ENCODE data around the gene NUP88.

Gene NUP88

DNA sequence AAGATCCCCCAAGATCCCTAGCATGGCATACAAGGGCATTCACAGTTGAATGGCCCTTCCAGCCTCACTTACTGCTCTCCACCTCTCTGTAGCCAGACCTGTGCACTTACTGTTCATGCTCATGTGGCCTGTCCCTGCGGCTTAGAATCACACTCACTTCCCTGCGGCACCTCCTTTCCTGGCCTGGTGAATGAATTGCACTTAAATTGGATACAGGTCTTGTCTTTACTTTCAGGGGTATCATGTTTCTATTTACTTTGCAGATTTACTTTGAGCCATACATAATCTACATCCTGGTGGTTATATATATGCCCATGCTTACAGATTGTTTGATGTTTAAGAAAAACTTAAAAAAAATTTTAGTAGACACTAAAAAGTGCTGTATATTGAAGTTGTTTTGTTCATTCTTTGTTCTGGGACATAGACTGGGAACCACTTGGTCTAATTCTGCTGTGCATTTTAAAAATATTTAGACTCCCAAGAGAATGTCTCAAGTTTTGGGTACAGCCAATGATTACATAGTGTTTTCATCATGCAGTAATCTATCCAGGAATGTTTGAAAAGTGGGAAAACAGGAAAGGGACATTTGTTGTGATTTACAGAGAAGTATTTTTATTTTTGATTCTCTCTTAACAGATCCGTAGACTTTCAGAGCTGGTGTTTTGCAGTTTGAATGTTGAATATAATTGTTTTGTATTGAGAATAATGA lies 63.9 kb downstream of the NUP88 start:
- no peak for DNase-seq (ENCODE audit: low read depth in 3 of 3)

DNA sequence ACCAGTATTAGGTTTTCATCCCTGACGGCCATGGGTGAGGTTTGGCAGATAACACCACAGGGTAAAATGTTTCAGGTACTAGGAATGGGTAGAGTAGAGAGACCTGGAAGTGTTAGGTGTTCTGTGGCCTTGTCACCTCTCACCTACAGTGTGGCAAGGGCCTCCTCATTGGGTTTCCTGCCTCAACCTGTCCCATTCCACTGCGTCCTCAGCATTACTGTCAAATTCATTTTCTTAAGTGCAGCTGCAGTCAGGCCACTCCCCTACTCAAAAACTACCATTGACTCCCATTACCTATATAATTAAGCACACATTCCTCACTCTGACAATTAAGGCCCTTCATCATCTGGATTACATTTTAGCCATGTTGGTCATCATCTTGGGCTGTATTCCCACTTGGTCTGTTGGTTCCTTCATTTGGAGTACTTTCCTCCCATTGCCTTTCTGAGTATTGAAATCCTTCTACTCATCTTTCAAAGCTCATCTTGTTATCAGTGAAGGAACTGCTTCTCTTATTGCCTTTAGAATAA lies 64.5 kb downstream of the NUP88 start:
- DNase-seq (ENCODE audit: low read depth in 3 of 3): no peak

DNA sequence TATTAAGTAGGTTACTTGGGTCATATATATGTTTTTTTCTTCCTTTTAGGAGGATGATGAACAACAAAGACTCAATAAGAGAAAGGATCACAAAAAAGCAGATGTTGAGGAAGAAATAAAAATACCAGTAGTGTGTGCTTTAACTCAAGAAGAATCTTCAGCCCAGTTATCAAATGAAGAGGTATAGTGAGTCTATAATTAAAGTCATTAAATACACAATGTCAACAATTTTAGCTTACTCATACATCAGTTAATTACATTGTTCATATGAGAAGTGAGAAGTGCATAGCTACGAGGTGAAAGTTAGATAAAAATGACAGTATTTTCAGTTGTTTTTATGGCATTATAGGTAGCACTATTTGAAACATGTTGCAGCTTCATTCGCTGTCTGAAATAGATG lies 65.2 kb downstream of the NUP88 start:
- DNase-seq (ENCODE audit: low read depth in 3 of 3): no peak

DNA sequence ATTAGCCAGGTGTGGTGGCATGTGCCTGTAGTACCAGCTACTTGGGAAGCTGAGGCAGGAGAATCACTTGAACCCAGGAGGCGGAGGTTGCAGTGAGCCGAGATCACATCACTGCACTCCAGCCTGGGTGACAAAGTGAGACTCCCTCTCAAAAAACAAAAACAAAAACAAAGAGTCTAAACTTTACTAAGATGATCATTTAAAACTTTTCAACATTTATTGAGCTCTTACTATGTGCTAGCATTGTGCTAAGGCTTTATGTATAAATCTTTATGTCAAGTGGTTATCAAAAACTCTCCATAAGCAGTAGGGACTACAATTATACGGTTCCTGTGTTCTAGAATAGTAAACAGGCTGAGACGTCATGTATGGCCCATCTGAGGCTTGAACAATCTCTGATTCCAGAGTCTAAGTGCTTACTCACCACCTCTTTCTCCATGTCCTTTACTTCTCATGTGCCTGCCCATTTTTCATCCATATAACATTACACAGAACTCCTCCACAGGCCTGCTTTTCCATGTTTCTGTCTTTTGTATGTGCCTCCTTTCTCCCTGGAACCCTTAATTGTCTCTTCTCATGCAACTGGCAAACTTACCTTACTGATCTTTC lies 66.7 kb downstream of the NUP88 start:
- no peak for DNase-seq (ENCODE audit: low read depth in 3 of 3)

DNA sequence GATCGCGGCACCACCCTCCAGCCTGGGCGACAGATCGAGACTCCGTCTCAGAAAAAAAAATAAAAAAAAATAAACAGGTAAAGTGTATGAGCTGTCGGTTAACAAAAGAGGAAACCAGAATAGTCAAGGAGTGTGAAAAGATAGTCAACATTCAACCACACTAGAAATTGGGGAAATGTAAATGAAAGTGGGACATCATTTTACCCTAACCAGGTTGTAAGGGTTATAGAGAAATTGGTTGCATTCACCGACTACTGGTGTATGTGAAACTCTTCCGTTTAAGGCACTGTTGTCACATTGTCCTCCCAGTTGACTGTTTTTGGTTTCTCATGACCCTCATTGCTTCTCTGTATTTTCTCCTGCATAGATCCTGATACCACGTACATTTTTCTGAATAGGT lies 74.5 kb downstream of the NUP88 start:
- no peak for DNase-seq (ENCODE audit: low read depth in 3 of 3)
